ENCODE data around the gene MYO1D.

The MYO1D gene

DNA sequence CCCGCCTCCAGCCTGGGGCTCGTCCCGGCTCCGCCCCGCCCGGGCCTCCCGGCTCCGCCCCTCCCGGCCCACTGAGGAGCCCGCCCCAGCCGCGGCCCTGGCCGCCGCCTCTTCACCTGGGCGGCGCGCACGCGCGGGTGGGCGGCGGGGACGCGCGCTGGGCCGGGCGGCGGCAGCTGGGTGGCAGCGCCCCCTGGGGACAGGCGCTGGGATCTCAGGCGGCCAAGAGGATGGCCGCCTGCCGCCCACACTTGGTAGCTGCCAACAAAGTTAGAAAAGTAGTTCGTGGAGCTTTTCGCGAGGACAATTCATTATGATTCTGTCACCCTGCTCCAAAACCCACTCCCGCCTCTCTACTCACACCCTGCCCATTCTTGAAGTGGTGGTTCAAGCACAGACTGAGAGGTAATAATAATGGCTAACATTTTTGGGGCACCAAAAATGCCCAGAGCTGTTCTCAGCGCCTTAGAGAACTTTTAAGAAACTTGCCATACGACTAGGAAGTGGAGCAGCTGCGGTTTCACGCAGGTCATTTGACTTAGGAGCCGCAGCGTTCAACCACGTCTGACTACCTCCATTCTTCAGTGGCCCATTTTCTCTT is 340 bp upstream of the MYO1D start:
- H3K9me3 ChIP-seq (ENCODE audit: control insufficient read depth, insufficient read depth, low read length): no peaks in the 10 kb centered on the region
- H3K4me1 ChIP-seq (ENCODE audit: insufficient read depth, low read length): no peaks in the 10 kb centered on the region
- H3K36me3 ChIP-seq (ENCODE audit: insufficient read depth, low read length): no peaks in the 10 kb centered on the region
- peak overlapping the region; percentile 97 for H3K9ac ChIP-seq (ENCODE audit: low read depth, low read length)

DNA sequence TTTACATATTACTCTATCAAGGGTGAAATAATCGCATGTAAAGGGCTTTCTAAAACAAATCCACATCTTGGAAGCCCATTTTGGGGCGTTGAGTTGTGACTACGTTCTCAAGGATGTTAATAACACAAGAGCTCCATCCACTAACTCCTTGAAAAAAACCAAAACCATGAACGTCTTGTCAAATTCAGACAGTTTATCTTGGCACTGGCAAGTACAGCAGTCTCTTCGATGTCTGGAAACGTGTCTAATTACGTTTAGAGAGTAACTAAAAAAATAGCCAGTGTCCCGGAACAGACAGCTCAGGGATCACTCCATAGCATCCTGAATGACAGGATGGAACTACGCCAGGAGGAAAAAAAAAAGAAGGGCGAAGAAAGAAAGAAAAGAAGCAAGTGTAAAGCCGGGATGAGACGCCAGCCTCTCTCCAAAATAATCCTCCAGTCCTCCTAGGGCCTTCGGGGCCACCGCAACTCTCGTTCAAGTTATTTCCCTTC is 954 bp downstream of the MYO1D start:
- Histone ChIP-seq H3K9me3 (ENCODE audit: control insufficient read depth, insufficient read depth, low read length) (no peaks in the 10 kb centered on the region), H3K9ac (ENCODE audit: low read depth, low read length) (peak overlapping the region; percentile 97), H3K36me3 (ENCODE audit: insufficient read depth, low read length) (no peaks in the 10 kb centered on the region), H3K4me1 (ENCODE audit: insufficient read depth, low read length) (no peaks in the 10 kb centered on the region)

DNA sequence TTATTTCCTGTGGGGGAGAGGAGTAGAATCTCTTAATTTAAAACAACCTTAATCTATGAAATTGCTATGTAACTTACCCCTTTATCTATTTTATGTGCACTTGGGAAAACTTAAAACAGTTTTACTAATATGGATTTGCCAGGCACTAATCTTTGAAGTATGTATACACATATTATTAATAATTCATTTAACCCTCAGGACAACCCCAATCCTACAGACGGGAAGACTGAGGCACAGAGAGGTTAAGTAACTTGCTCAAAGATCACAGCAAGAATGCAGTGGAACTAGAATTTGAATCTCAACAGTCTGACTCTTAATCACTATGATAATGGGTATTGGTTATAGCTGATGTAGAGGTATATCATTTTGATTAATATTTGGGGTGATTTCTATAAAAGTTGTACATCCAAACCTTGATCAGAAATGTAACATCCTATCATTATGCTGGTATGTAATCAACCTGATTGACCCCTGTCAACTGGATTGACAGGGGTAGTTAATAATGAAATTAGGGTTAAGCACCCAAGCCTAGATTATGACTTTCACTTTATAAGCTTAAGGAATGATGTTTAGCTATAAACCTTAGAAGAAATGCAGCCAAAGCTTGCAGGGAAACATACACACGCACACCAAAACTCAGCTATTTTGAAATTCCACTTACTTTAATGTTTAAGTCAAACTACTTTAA is 1.6 kb downstream of the MYO1D start:
- peak overlapping the region; percentile 97; the same call in 1 of the 2 replicates for H3K9ac ChIP-seq (ENCODE audit: low read depth, low read length)
- H3K36me3 ChIP-seq (ENCODE audit: insufficient read depth, low read length): no peaks in the 10 kb centered on the region
- H3K9me3 ChIP-seq (ENCODE audit: control insufficient read depth, insufficient read depth, low read length): no peaks in the 10 kb centered on the region
- H3K4me1 ChIP-seq (ENCODE audit: insufficient read depth, low read length): no peaks in the 10 kb centered on the region

DNA sequence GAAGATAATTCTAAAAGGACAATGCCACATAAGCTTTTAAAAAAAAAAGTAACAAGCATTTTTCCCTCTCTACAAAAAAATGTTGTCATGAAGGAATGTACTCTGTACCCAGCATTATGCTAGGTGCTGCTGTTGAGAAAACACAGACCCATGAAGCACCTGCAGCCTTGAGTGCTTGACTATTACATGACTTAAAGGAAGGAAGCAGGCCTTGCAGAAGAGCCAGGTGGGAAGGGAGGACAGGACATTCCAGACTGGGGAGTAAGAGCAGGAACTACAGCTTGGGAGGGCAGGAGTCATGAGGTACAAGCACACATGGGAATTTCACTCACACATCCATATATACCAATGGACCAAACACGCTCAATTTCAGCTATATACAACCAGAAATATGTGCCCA is 3.8 kb downstream of the MYO1D start:
- Histone ChIP-seq H3K4me1 (ENCODE audit: insufficient read depth, low read length) (no peaks in the 10 kb centered on the region), H3K36me3 (ENCODE audit: insufficient read depth, low read length) (no peaks in the 10 kb centered on the region), H3K9ac (ENCODE audit: low read depth, low read length) (no peak overlapping the region), H3K9me3 (ENCODE audit: control insufficient read depth, insufficient read depth, low read length) (no peaks in the 10 kb centered on the region)

DNA sequence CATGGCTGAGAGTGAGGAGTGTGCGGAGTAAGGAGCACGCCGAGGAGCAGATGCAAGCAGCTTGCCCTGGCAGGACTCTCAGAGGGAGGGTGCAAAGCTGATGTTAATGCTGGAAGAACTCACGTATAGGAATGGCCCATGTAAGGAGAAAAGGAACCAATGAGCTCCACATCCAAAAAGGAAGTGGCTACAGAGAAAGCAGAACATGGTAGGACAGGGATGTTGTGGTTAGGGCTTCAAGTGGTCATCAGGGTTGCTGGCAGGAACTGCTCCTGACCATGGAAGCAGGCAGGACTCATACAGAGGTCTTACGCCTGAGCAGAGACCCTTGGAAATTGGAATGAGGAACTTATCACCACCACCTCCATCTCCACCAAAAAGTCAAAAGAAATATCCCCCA is 5.2 kb downstream of the MYO1D start:
- H3K9me3 ChIP-seq (ENCODE audit: control insufficient read depth, insufficient read depth, low read length): no peaks in the 10 kb centered on the region
- no peaks in the 10 kb centered on the region for H3K36me3 ChIP-seq (ENCODE audit: insufficient read depth, low read length)
- no peak overlapping the region for H3K9ac ChIP-seq (ENCODE audit: low read depth, low read length)
- H3K4me1 ChIP-seq (ENCODE audit: insufficient read depth, low read length): no peaks in the 10 kb centered on the region

DNA sequence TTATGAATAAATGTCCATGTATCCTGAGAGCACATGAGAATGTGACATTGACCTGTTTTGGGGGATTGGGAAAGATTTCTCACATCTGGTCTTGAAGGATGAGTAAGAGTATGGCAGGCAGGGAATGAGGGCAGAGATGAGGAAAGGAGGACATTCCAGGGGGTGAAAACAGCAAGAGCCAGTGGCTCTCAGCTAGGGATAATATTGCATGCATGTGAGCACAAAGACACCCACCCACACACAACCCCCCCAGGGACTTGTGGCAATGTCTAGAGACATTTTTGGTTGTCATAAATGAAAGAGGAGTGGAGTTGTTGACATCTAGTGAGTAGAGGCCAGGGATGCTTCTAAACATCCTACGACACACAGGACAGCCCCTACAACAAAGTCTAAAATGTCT is 6.0 kb downstream of the MYO1D start:
- Histone ChIP-seq H3K9ac (ENCODE audit: low read depth, low read length) (no peak overlapping the region), H3K4me1 (ENCODE audit: insufficient read depth, low read length) (no peaks in the 10 kb centered on the region), H3K9me3 (ENCODE audit: control insufficient read depth, insufficient read depth, low read length) (no peaks in the 10 kb centered on the region)

DNA sequence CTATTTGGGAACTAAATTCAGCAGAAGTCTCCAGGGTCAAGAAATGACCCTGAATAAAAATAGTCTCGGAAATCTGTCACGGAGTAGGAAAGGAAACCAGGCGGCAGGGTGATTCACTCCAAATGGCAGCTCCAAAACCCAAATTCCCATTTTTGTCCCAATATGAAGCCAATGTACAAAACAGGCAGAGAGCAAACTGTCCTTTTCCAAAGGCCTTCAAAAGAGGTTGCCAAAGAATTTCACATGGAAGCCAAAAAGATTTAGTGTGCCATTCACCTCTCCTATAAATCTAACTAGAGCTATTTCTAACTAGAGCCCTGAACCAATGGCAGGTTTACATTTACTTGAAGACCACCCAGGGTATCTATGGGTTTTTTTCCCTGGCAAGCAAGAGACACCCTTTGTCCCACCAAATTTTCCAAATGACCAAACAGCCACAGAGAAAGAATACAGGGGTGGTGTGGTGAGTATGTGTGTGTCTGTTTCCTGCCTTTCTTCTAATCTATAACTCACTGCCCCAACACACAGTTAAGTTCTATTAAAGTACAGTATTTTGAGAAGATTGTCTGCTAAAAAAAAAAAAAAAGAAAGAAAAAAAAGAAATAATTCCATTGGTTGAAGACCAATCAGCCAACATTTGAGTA is 6.8 kb downstream of the MYO1D start:
- H3K9ac ChIP-seq (ENCODE audit: low read depth, low read length): no peak overlapping the region
- no peaks in the 10 kb centered on the region for H3K36me3 ChIP-seq (ENCODE audit: insufficient read depth, low read length)

More for the DNA sequence above, 6.0 kb downstream of the MYO1D start:
- H3K36me3 ChIP-seq (ENCODE audit: insufficient read depth, low read length): no peaks in the 10 kb centered on the region

DNA sequence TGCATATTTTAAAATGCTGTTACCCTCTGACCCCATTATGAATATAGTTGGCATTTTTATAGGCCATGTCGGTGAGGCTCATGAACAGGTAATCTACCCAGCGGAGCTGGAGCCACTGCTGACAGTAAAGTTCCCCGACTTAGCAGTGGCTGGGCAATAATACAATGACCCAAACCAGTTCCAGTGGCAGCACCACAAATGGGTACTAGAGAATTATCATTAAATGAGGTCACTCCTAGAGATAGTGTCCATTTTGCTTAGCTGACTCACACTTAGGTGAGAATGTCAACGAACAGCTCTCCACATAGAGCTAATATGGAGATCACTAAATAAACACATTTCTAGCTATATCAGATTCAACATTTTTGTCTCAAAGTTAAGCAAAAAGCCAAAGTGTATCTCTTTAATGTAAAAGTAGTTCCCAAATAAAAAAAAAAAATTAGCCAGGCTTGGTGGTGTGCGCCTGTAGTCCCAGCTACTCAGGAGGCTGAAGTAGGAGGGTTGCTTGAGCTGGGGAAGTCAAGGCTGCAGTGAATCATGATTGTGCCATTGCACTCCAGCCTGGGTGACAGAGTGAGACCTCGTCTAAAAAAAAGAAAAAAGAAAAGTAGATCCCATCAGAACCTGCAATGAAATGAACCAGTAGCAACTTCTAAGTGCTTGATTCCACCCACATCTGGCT is 7.4 kb downstream of the MYO1D start:
- Histone ChIP-seq H3K4me1 (ENCODE audit: insufficient read depth, low read length) (no peaks in the 10 kb centered on the region), H3K9me3 (ENCODE audit: control insufficient read depth, insufficient read depth, low read length) (no peaks in the 10 kb centered on the region), H3K36me3 (ENCODE audit: insufficient read depth, low read length) (no peaks in the 10 kb centered on the region), H3K9ac (ENCODE audit: low read depth, low read length) (no peak overlapping the region)

More for the DNA sequence above, 6.8 kb downstream of the MYO1D start:
- Histone ChIP-seq H3K4me1 (ENCODE audit: insufficient read depth, low read length) (no peaks in the 10 kb centered on the region), H3K9me3 (ENCODE audit: control insufficient read depth, insufficient read depth, low read length) (no peaks in the 10 kb centered on the region)

DNA sequence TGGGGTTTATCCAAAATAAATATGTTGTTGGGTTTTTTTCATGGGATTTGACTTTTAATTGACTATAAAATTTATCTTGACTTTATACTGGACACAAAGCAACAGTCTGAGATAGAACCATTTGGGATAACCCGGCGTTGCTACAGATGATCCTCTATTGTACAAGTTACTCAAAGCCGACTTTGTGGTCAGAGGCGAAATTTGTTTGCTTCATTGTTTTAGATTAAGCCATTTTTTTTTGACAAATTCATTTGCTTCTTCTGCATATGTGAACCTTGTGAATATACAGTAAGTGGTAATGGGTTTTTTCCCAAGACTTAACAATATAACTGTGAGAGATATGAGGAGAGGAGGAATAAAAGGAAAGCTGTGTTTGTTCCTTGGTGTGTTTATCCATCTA is 11.8 kb downstream of the MYO1D start:
- Histone ChIP-seq H3K4me1 (ENCODE audit: insufficient read depth, low read length) (peaks cover 2% of the 10 kb centered on the region; the same call in 1 of the 2 replicates), H3K36me3 (ENCODE audit: insufficient read depth, low read length) (no peaks in the 10 kb centered on the region)

DNA sequence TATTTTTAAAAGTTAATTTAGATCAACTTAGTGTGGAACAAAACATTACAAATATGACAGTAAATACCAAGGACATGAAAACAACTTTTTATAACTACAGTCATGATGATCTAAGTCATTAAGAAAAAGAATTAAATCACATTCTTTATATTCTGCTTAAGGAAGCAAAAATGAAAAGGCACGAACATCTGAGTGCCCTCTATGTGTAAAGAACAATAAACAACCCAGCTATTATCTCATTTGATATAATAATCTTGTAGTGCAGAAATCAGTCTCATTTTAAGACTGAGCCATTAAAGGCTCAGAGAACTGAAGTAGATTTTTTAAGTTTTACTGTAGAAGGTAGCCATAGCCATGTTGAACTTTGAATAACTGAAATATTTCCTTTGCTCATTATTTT is 13.4 kb downstream of the MYO1D start:
- Histone ChIP-seq H3K9ac (ENCODE audit: low read depth, low read length) (no peak overlapping the region), H3K36me3 (ENCODE audit: insufficient read depth, low read length) (no peaks in the 10 kb centered on the region), H3K9me3 (ENCODE audit: control insufficient read depth, insufficient read depth, low read length) (no peaks in the 10 kb centered on the region), H3K4me1 (ENCODE audit: insufficient read depth, low read length) (peaks cover 6% of the 10 kb centered on the region; the same call in 1 of the 2 replicates)

More for the DNA sequence above, 11.8 kb downstream of the MYO1D start:
- Histone ChIP-seq H3K9ac (ENCODE audit: low read depth, low read length) (no peak overlapping the region), H3K9me3 (ENCODE audit: control insufficient read depth, insufficient read depth, low read length) (no peaks in the 10 kb centered on the region)

DNA sequence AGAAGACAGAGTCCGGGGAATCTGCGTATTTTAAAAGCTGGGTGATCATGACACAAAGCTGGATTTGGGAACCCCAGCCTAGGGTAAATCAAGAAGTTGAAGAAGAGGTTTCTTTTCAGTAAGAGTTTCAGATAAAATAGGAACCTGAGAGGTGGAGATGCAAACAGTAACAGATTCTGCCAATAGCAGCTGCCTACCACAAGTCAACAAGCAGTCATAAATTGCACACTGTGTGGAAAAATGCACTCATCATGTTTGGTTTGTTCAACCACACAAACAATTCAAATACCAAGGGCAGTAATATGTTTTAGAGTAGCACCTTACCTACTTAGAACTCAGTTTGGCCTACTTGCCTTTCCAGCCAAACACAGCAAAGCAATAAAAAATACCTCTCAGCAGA is 14.0 kb downstream of the MYO1D start:
- H3K9ac ChIP-seq (ENCODE audit: low read depth, low read length): no peak overlapping the region
- H3K36me3 ChIP-seq (ENCODE audit: insufficient read depth, low read length): no peaks in the 10 kb centered on the region
- H3K9me3 ChIP-seq (ENCODE audit: control insufficient read depth, insufficient read depth, low read length): no peaks in the 10 kb centered on the region
- peaks cover 6% of the 10 kb centered on the region; the same call in 1 of the 2 replicates for H3K4me1 ChIP-seq (ENCODE audit: insufficient read depth, low read length)

DNA sequence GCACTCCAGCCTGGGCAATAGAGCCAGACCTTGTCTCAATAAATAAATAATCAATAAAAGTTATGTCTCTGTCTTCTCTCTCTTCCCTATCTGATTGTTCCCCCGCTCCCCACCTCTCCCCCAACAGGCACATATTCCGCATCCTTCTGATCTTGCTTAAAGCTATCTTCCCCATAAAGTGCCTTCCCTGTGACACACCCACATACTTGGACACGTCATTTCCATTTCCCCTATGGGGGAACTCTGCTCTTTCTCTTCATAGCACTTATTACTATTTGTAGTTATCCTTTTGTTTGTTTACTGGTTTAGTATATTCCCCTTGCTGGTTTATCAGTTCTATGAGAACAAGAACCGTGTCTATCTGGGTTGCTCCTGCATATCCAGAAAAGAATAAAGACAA is 14.9 kb downstream of the MYO1D start:
- H3K4me1 ChIP-seq (ENCODE audit: insufficient read depth, low read length): peaks cover 6% of the 10 kb centered on the region; the same call in 1 of the 2 replicates
- no peaks in the 10 kb centered on the region for H3K36me3 ChIP-seq (ENCODE audit: insufficient read depth, low read length)
- no peaks in the 10 kb centered on the region for H3K9me3 ChIP-seq (ENCODE audit: control insufficient read depth, insufficient read depth, low read length)
- no peak overlapping the region for H3K9ac ChIP-seq (ENCODE audit: low read depth, low read length)

DNA sequence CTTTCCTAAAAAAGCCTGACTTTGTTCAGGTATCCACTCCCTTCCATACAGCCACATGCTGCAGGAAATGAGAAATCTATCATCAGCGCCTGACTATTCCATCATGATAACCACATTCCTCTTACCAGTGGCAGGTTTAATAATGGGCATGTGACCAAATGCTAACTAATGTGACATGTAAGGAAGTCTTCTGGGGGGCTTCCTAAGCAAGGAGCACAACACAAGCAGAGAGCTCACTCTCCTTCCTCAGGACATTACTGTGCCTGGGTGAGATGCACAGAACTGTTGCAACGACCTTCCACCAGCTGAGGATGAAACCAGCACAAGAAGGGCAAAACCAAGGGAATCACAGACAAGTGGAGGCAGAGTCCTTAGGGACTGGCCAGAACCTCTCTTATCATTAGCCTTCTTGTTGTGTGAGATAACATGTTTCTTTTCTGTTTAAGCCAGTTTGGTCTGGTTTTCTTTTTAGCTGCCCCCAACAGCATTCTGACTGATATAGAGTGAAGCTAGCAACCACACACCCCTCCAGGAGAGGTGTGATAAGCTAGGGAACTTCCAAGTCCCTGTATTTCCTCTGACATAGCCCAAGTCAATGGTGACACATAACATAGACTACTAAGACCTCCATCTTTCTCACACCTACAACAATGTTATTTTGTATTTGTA is 16.9 kb downstream of the MYO1D start:
- H3K36me3 ChIP-seq (ENCODE audit: insufficient read depth, low read length): no peaks in the 10 kb centered on the region
- H3K9ac ChIP-seq (ENCODE audit: low read depth, low read length): no peak overlapping the region
- H3K9me3 ChIP-seq (ENCODE audit: control insufficient read depth, insufficient read depth, low read length): no peaks in the 10 kb centered on the region
- peaks cover 6% of the 10 kb centered on the region; the same call in 1 of the 2 replicates for H3K4me1 ChIP-seq (ENCODE audit: insufficient read depth, low read length)

DNA sequence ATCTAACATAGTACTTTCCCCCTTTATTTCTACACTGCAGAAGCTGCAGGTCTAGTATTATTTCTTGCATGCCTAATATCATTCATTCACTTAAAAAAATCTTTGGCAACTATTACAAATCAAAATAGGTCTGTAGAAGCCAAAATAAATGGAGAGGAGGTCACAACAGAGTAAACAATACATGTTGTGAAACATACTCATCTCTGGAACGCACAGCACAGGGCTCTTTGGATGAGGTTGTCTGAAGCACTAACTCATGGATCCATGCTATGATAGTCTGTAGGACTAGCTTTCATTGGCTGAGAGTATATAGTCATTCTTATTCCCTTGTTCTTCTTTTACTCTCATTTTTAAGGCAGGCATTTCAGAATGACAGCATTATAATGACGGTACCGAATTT is 21.3 kb downstream of the MYO1D start:
- H3K36me3 ChIP-seq (ENCODE audit: insufficient read depth, low read length): no peaks in the 10 kb centered on the region
- H3K9ac ChIP-seq (ENCODE audit: low read depth, low read length): no peak overlapping the region
- peaks cover 26% of the 10 kb centered on the region; the same call in 1 of the 2 replicates for H3K4me1 ChIP-seq (ENCODE audit: insufficient read depth, low read length)
- no peaks in the 10 kb centered on the region for H3K9me3 ChIP-seq (ENCODE audit: control insufficient read depth, insufficient read depth, low read length)
